H1 (cell line): ENCODE measurements around the gene CHSY3. TPM values are rescaled to one million over a fixed set of nuclear protein-coding genes. Genes with fewer than 3 reads are reported as not detected.

ENCODE experiments used
- CTCF ChIA-PET: fragments of 300-600 bp; sonication (Branson Sonifier 250); formaldehyde crosslinking; loops from one replicate; lab custom pipeline; 2021; ENCODE audit not compliant: partially characterized antibody; lab: Charles Lee
- POLR2A ChIA-PET: fragments of 300-600 bp; sonication (Branson Sonifier 250); formaldehyde crosslinking; loops from one replicate; lab custom pipeline; 2021; ENCODE audit warnings: inconsistent platforms; ENCODE audit not compliant: partially characterized antibody; lab: Charles Lee
- DNase-seq, 2 experiments: peaks; one replicate each; pipeline versions ENCODE4 v3.0.0 to v3.0.0-alpha.2; 2010 to 2022; ENCODE audit warnings: low spot score in 2 of 2, low read depth in 1 of 2, mixed read lengths in 1 of 2
- FAIRE-seq: peaks from 2 replicates; lab custom pipeline; 2011; peaks lifted over from hg19 to GRCh38; lab: Jason Lieb, UNC
- H2AFZ ChIP-seq: 2 replicates; pipeline ENCODE4 v1.8.1; 2012; ENCODE audit warnings: low read length, inconsistent platforms
- H2AK5ac ChIP-seq: 2 replicates; pipeline ENCODE4 v1.6.1; 2013; ENCODE audit warnings: low read depth, low read length
- H2BK120ac ChIP-seq: replicated peaks from 2 replicates; pipeline ENCODE3; 2013; ENCODE audit warnings: low read depth, low read length, inconsistent platforms
- H2BK12ac ChIP-seq: 2 replicates; pipeline ENCODE4 v1.6.1; 2013; ENCODE audit warnings: low read depth, low read length
- H2BK15ac ChIP-seq: 2 replicates; pipeline ENCODE4 v1.6.1; 2013; ENCODE audit warnings: low read length
- H2BK20ac ChIP-seq: 2 replicates; pipeline ENCODE4 v1.6.1; 2013; ENCODE audit warnings: low read length
- H2BK5ac ChIP-seq: 2 replicates; pipeline ENCODE4 v1.6.1; 2013; ENCODE audit warnings: low read depth, low read length
- H3K14ac ChIP-seq: 2 replicates; pipeline ENCODE4 v1.6.1; 2013; ENCODE audit warnings: inconsistent platforms; ENCODE audit not compliant: insufficient read length
- H3K18ac ChIP-seq: 2 replicates; pipeline ENCODE4 v1.6.1; 2013; ENCODE audit warnings: low read length; ENCODE audit errors: extremely low read depth
- H3K23ac ChIP-seq: 2 replicates; pipeline ENCODE4 v1.6.1; 2013; ENCODE audit warnings: inconsistent platforms; ENCODE audit not compliant: insufficient read length
- H3K23me2 ChIP-seq: 2 replicates; pipeline ENCODE4 v1.6.1; 2013; ENCODE audit warnings: low read depth, low read length
- H3K27ac ChIP-seq: 2 replicates; pipeline ENCODE4 v1.6.1; 2011; ENCODE audit warnings: low read depth, low read length, inconsistent platforms
- H3K27me3 ChIP-seq, 4 experiments: replicated peaks in 1 of 4; 1 replicate in 1 of 4; 2 replicates in 3 of 4; pipeline versions ENCODE4 v1.6.1 to v1.8.1; 2011 to 2013; ENCODE audit warnings: low read length in 3 of 4, mild to moderate bottlenecking in 3 of 4, inconsistent platforms in 2 of 4, mixed read lengths in 2 of 4, moderate library complexity in 1 of 4; ENCODE audit not compliant: control insufficient read depth in 3 of 4, insufficient read depth in 3 of 4; ENCODE audit errors: extremely low read depth in 1 of 4
- H3K36me3 ChIP-seq, 4 experiments: 2 replicates each; pipeline versions ENCODE4 v1.6.1 to v1.8.1; 2011 to 2013; ENCODE audit warnings: mild to moderate bottlenecking in 4 of 4, low read length in 3 of 4, moderate library complexity in 2 of 4, control low read depth in 1 of 4, inconsistent platforms in 1 of 4; ENCODE audit not compliant: insufficient read depth in 4 of 4, control insufficient read depth in 2 of 4
- H3K4ac ChIP-seq: replicated peaks from 2 replicates; pipeline ENCODE3; 2013; ENCODE audit warnings: low read length, low read depth, mixed read lengths, inconsistent platforms; ENCODE audit not compliant: insufficient read length
- H3K4me1 ChIP-seq, 4 experiments: replicated peaks in 1 of 4; 1 replicate in 1 of 4; 2 replicates in 3 of 4; pipeline versions ENCODE4 v1.6.1 to v1.8.1; 2011 to 2013; ENCODE audit warnings: low read length in 3 of 4, inconsistent platforms in 2 of 4, mixed read lengths in 1 of 4; ENCODE audit not compliant: insufficient read depth in 4 of 4, control insufficient read depth in 3 of 4
- H3K4me2 ChIP-seq, 2 experiments: 2 replicates each; pipeline versions ENCODE4 v1.6.1 to v1.8.1; 2011 to 2013; ENCODE audit warnings: low read depth in 2 of 2, low read length in 2 of 2, control low read depth in 1 of 2, inconsistent platforms in 1 of 2, mild to moderate bottlenecking in 1 of 2; ENCODE audit not compliant: insufficient read depth in 1 of 2
- H3K4me3 ChIP-seq, 4 experiments: fragments of 200-600, 300-600 bp in 1 of 4; sonication (generic), shearing (Covaris generic), sonication (Bioruptor Twin) in 1 of 4; 2 replicates each; pipeline versions ENCODE4 v1.5.1 to v1.8.1; 2011 to 2016; ENCODE audit warnings: low read length in 4 of 4, low read depth in 3 of 4, control low read depth in 2 of 4, inconsistent platforms in 2 of 4, mild to moderate bottlenecking in 2 of 4, mixed read lengths in 1 of 4, moderate library complexity in 1 of 4; ENCODE audit not compliant: insufficient read depth in 2 of 4; ENCODE audit errors: extremely low read depth in 1 of 4
- H3K56ac ChIP-seq: replicated peaks from 2 replicates; pipeline ENCODE3; 2013; ENCODE audit warnings: low read depth, mild to moderate bottlenecking, mixed read lengths, low read length, inconsistent platforms; ENCODE audit not compliant: insufficient read length
- H3K79me1 ChIP-seq: 2 replicates; pipeline ENCODE4 v1.6.1; 2013; ENCODE audit warnings: low read depth, low read length, control low read depth
- H3K79me2 ChIP-seq, 2 experiments: 2 replicates each; pipeline versions ENCODE4 v1.6.1 to v1.8.1; 2012 to 2013; ENCODE audit warnings: low read length in 2 of 2, mild to moderate bottlenecking in 2 of 2, inconsistent platforms in 1 of 2; ENCODE audit not compliant: insufficient read depth in 2 of 2, control insufficient read depth in 1 of 2
- H3K9ac ChIP-seq, 4 experiments: replicated peaks in 1 of 4; 1 replicate in 1 of 4; 2 replicates in 3 of 4; pipeline versions ENCODE4 v1.6.1 to v1.8.1; 2011 to 2013; ENCODE audit warnings: low read depth in 3 of 4, low read length in 3 of 4, control low read depth in 2 of 4, mild to moderate bottlenecking in 2 of 4, moderate library complexity in 2 of 4, inconsistent platforms in 1 of 4; ENCODE audit errors: extremely low read depth in 1 of 4
- H3K9me3 ChIP-seq, 2 experiments: 2 replicates each; pipeline versions ENCODE4 v1.6.1 to v1.8.1; 2012 to 2013; ENCODE audit warnings: mild to moderate bottlenecking in 2 of 2, moderate library complexity in 2 of 2, control low read depth in 1 of 2, inconsistent platforms in 1 of 2, low read depth in 1 of 2, low read length in 1 of 2, mixed read lengths in 1 of 2; ENCODE audit not compliant: insufficient read depth in 2 of 2
- H4K20me1 ChIP-seq, 2 experiments: replicated peaks in 1 of 2; 2 replicates each; pipeline versions ENCODE3 to v1.8.1; 2011 to 2013; ENCODE audit warnings: inconsistent platforms in 2 of 2, low read length in 2 of 2, mild to moderate bottlenecking in 1 of 2; ENCODE audit not compliant: insufficient read depth in 2 of 2, control insufficient read depth in 1 of 2
- H4K5ac ChIP-seq: 2 replicates; pipeline ENCODE4 v1.6.1; 2013; ENCODE audit warnings: low read length, low read depth, mixed read lengths, inconsistent platforms; ENCODE audit not compliant: insufficient read length
- H4K8ac ChIP-seq: 2 replicates; pipeline ENCODE4 v1.8.0; 2013; ENCODE audit warnings: mild to moderate bottlenecking, moderate library complexity, low read length, inconsistent platforms; ENCODE audit not compliant: insufficient read depth; ENCODE audit errors: extremely low read depth
- H4K91ac ChIP-seq: replicated peaks from 2 replicates; pipeline ENCODE3; 2013; ENCODE audit warnings: low read length, mixed read lengths, inconsistent platforms; ENCODE audit not compliant: insufficient read length
- ATF2 ChIP-seq: IDR thresholded peaks from 2 replicates; pipeline ENCODE4 v1.6.1; 2012; ENCODE audit warnings: low read length, inconsistent platforms
- BACH1 ChIP-seq: IDR thresholded peaks from 2 replicates; pipeline ENCODE4 v1.6.1; 2012; ENCODE audit warnings: low read length, improper control_type of control experiment
- BRCA1 ChIP-seq: IDR thresholded peaks from 2 replicates; pipeline ENCODE4 v1.6.1; 2012; ENCODE audit warnings: low read depth, low read length, improper control_type of control experiment
- CBX5 ChIP-seq: fragments of 300-800, 300-1000 bp; sonication (generic); IDR thresholded peaks from 2 replicates; pipeline ENCODE4 v1.7.1; 2016; ENCODE audit warnings: antibody characterized with exemption, low read length, low read depth
- EGR1 ChIP-seq: IDR thresholded peaks from 2 replicates; pipeline ENCODE4 v1.6.1; 2011; ENCODE audit warnings: low read depth, low read length, borderline replicate concordance
- EP300 ChIP-seq, 2 experiments: IDR thresholded peaks; 1 replicate in 1 of 2; 2 replicates in 1 of 2; pipeline ENCODE4 v1.6.1; 2011 to 2012; ENCODE audit warnings: low read depth in 2 of 2, low read length in 2 of 2, mild to moderate bottlenecking in 2 of 2, borderline replicate concordance in 1 of 2, inconsistent platforms in 1 of 2, moderate library complexity in 1 of 2
- KDM5A ChIP-seq: fragments of 200-600 bp; IDR thresholded peaks from 2 replicates; pipeline ENCODE4 v1.7.1; 2012; ENCODE audit warnings: mild to moderate bottlenecking, low read length, inconsistent platforms, mixed read lengths
- MAFK ChIP-seq: IDR thresholded peaks from 2 replicates; pipeline ENCODE4 v1.6.1; 2012; ENCODE audit warnings: low read depth, mild to moderate bottlenecking, improper control_type of control experiment, low read length
- PHF8 ChIP-seq: fragments of 200-600 bp; sonication (generic); conservative IDR thresholded peaks from 2 replicates; pipeline ENCODE4 v1.7.1; 2012; ENCODE audit warnings: low read depth, mild to moderate bottlenecking, inconsistent platforms, low read length, moderate library complexity
- SIX5 ChIP-seq: IDR thresholded peaks from 2 replicates; pipeline ENCODE4 v1.6.1; 2011; ENCODE audit warnings: mild to moderate bottlenecking, low read depth, low read length
- SP1 ChIP-seq: IDR thresholded peaks from 2 replicates; pipeline ENCODE4 v1.6.1; 2011; ENCODE audit warnings: low read depth, low read length
- TAF7 ChIP-seq: optimal IDR thresholded peaks from 2 replicates; pipeline ENCODE3; 2011; ENCODE audit warnings: low read depth, mild to moderate bottlenecking, inconsistent platforms, low read length, moderate library complexity, borderline replicate concordance
- WGBS, 2 experiments: shearing (Covaris generic) in 1 of 2; methylation state at CpG; one replicate each; pipeline versions ENCODE4 v1.1.6 to v1.1.7; 2013 to 2015; ENCODE audit warnings: low lambda C conversion rate in 2 of 2, mixed read lengths in 2 of 2, inconsistent platforms in 1 of 2, low coverage in 1 of 2, missing lambda C conversion rate in 1 of 2; ENCODE audit not compliant: insufficient replicate concordance in 2 of 2, insufficient coverage in 1 of 2, insufficient read length in 1 of 2; ENCODE audit errors: extremely low coverage in 1 of 2, missing lambda C conversion rate in 1 of 2; 5-methylcytosine and 5-hydroxymethylcytosine counted together
- polyA plus RNA-seq, 7 experiments: library from polyadenylated mRNA; depleted of rRNA in 3 of 7; stranded (reverse) in 5 of 7; unstranded in 2 of 7; fragments of >200 nt in 5 of 7; fragments of 200-250 nt in 2 of 7; gene quantifications; 1 replicate in 5 of 7; 2 replicates in 1 of 7; 4 replicates in 1 of 7; pipeline versions ENCODE4 v1.2.1 to v1.2.3, GENCODE V29; 2011 to 2013; ENCODE audit warnings: missing spikeins in 2 of 7, mixed read lengths in 2 of 7
- total RNA-seq: library from RNA; stranded (reverse); fragmentation: NEBNext Ultra II Directional; extraction: Animal tissue kit (Norgen Biotek cat#: 25700); gene quantifications from 2 replicates; pipeline ENCODE4 v1.2.1, GENCODE V29; 2021

CHSY3 gene
- total and polyA plus RNA-seq, 2 of the 8 experiments (the other 6 are each of a cell fraction or from before 2014, with no cell fraction given), result 0.24 to 1.8 TPM

DNA sequence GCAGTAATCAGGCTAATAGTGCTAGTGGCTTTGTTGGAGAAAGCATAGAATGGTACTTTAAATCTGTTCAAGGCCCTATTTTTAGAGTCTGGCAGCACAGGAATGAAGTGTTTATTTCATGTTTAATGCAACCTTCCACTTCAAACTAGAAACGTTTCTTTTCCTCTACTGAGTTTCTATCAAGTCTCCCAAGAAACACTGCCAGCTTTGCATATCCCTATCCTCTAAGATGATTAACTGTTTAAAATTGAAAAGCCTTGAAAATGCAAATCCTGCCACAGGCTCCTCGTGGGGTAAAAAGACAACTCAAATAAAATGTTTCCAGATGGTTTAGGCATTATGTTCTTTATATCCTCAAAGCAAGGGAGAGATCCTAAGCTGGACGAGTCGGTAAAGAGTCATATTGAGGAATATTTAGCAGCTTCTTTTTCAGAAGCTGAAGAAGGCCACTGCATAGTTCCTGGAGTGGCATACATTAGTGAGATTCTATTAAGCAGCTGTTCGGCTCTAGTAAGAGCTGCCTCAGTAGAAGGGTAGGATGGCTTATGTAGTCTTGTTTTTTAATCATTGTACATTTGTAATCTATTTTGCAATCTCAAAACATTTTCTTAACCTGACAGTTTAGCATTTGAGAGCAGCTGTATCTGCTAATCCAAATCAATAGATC is 251.2 kb downstream of the CHSY3 start:
- Histone ChIP-seq H2AK5ac (no peak overlapping the region), H4K5ac (no peak overlapping the region), H2BK120ac (no peak overlapping the region), H3K4me2 (no peak overlapping the region), H3K9me3 (no peaks in the 10 kb centered on the region), H3K14ac (no peak overlapping the region), H3K23me2 (no peaks in the 10 kb centered on the region), H3K4me1 (peaks cover 0 to 4% (median 2%) of the 10 kb centered on the region in 4 experiments; a peak in 2 of 7 replicates), H3K18ac (no peak overlapping the region), H3K27ac (no peak overlapping the region), H2BK15ac (no peak overlapping the region), H4K91ac (no peak overlapping the region), H2BK20ac (no peak overlapping the region), H3K4ac (no peak overlapping the region), H3K9ac (no peak overlapping the region), H3K79me2 (no peaks in the 10 kb centered on the region), H3K4me3 (no peak overlapping the region), H2BK5ac (no peak overlapping the region), H4K8ac (no peak overlapping the region), H3K36me3 (no peaks in the 10 kb centered on the region), H2AFZ (no peak overlapping the region), H3K23ac (no peak overlapping the region), H2BK12ac (no peak overlapping the region), H3K56ac (no peak overlapping the region), H4K20me1 (no peaks in the 10 kb centered on the region), H3K27me3 (no peaks in the 10 kb centered on the region), H3K79me1 (no peaks in the 10 kb centered on the region)
- CTCF ChIA-PET, result interaction anchor here (0.6 to 1.8 kb wide), 2 partner anchors 14 to 574 kb away, joined by 3 to 8 read pairs; no protein-coding TSS in a partner anchor
- POLR2A ChIA-PET, result interaction anchor here (1.1 kb wide), 1 partner anchor 16 kb away, joined by 3 read pairs; no protein-coding TSS in a partner anchor
- DNase-seq (no peak), FAIRE-seq (no peak)
- 67% methylated on average over 5 of the region's 5 CpGs; no CpG with 5 or more reads in 1 of the 2 experiments for WGBS, 2 experiments
- TF ChIP-seq TAF7, result no peak
- no peak for TF ChIP-seq ATF2
- TF ChIP-seq PHF8, result no peak
- no peak for TF ChIP-seq CBX5
- TF ChIP-seq BACH1, result no peak
- TF ChIP-seq BRCA1, result no peak
- TF ChIP-seq EP300 (IDR thresholded peaks at IDR 0.05; ENCODE audit: borderline replicate concordance in 1 of 2, low read depth in 2 of 2, low read length in 2 of 2), result no peak
- TF ChIP-seq KDM5A, result no peak
- no peak for TF ChIP-seq EGR1
- TF ChIP-seq SP1, result no peak
- no peak for TF ChIP-seq SIX5
- no peak for TF ChIP-seq MAFK
